Calu3 (cell line): Measurements from ENCODE around the gene GNG13. TPM values are rescaled to one million over a fixed set of nuclear protein-coding genes. Genes with fewer than 3 reads are reported as not detected.
A peak's percentile ranks its signal among the peaks of the same experiment; 100 is the strongest.

Experiments
- BruUV-seq: library from RNA; stranded (reverse); fragments of 400-500 nt; replicated peaks from 2 replicates; lab custom pipeline; 2021; lab: Mats Ljungman, UMichigan
- CTCF ChIA-PET: fragments of 300-600 bp; sonication (Branson Sonifier 250); formaldehyde crosslinking; loops from one replicate; lab custom pipeline; 2022; ENCODE audit warnings: antibody characterized with exemption; lab: Charles Lee
- DNase-seq: peaks from one replicate; pipeline ENCODE4 v3.0.0; 2022
- H3K27ac Mint-ChIP-seq: one replicate; pipeline ENCODE4 v1.8.0; 2022; ENCODE audit warnings: mixed read lengths; ENCODE audit not compliant: unreplicated experiment
- H3K27me3 Mint-ChIP-seq: one replicate; pipeline ENCODE4 v1.8.0; 2022; ENCODE audit warnings: mixed read lengths; ENCODE audit not compliant: unreplicated experiment
- H3K36me3 Mint-ChIP-seq: one replicate; pipeline ENCODE4 v1.8.0; 2022; ENCODE audit warnings: mild to moderate bottlenecking, moderate library complexity, mixed read lengths; ENCODE audit not compliant: insufficient read depth, unreplicated experiment
- H3K4me1 Mint-ChIP-seq: one replicate; pipeline ENCODE4 v1.8.0; 2022; ENCODE audit warnings: mild to moderate bottlenecking, low read depth, mixed read lengths; ENCODE audit not compliant: unreplicated experiment
- H3K4me3 Mint-ChIP-seq: one replicate; pipeline ENCODE4 v1.8.0; 2022; ENCODE audit warnings: mild to moderate bottlenecking, low read depth, moderate library complexity, mixed read lengths; ENCODE audit not compliant: unreplicated experiment
- H3K9me3 Mint-ChIP-seq: one replicate; pipeline ENCODE4 v1.8.0; 2022; ENCODE audit warnings: low read depth, mixed read lengths; ENCODE audit not compliant: unreplicated experiment
- intact Hi-C: fragments of 100-400 bp; cut with micrococcal nuclease; formaldehyde crosslinking; loops from one replicate; pipeline ENCODE4 v1.10.0; 2022; ENCODE audit not compliant: unreplicated experiment
- total RNA-seq: library from RNA; stranded (reverse); gene quantifications from 2 replicates; pipeline ENCODE4 v1.2.3, GENCODE V29; 2022
- TF ChIP-seq, protein P1 (sequence below): fragments of 200-600 bp; IDR thresholded peaks from one replicate; pipeline ENCODE4 v1.8.0; 2022; ENCODE audit warnings: antibody characterized with exemption; ENCODE audit not compliant: unreplicated experiment

Gene GNG13
- total RNA-seq, 1 experiment from 2014 or later: not detected

DNA sequence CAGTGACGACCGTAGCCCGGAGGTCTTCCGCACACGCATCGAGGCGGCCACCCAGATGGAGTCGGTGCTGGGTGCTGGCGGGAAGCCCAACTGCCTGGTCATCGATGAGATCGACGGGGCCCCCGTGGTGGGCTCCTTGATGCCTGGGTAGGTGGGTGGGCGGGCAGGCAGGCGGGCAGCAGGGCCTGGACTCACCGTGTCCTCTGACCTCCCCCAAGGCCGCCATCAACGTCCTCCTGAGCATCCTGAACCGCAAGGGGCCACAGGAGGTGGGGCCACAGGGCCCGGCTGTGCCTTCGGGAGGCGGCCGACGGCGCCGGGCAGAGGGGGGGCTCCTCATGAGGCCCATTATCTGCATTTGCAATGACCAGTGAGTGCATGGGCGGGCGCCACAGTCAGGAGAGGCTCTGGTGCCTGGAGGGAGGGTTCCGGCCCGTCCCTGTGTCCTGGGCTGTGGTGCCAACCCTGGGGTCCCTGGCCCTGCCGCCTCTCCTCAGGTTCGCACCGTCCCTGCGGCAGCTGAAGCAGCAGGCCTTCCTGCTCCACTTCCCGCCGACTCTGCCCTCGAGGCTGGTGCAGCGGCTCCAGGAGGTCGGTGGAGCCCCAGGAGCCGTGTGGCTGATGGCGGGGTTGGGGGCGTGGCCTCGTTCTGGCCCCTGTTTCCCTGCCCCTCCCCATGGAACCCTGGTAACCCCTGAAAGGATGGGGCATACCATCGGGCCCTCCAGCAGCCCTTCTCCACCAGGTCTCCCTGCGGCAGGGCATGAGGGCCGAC lies 8.1 kb downstream of the GNG13 start:
- Mint-ChIP-seq H3K36me3 (peaks cover 79% of the 10 kb centered on the region), H3K4me3 (no peak overlapping the region), H3K27me3 (no peaks in the 10 kb centered on the region), H3K4me1 (no peaks in the 10 kb centered on the region), H3K27ac (no peak overlapping the region), H3K9me3 (no peaks in the 10 kb centered on the region)
- CTCF ChIA-PET: no interaction called here
- DNase-seq: no peak
- intact Hi-C loops: no loop called here
- TF ChIP-seq, protein P1, sequence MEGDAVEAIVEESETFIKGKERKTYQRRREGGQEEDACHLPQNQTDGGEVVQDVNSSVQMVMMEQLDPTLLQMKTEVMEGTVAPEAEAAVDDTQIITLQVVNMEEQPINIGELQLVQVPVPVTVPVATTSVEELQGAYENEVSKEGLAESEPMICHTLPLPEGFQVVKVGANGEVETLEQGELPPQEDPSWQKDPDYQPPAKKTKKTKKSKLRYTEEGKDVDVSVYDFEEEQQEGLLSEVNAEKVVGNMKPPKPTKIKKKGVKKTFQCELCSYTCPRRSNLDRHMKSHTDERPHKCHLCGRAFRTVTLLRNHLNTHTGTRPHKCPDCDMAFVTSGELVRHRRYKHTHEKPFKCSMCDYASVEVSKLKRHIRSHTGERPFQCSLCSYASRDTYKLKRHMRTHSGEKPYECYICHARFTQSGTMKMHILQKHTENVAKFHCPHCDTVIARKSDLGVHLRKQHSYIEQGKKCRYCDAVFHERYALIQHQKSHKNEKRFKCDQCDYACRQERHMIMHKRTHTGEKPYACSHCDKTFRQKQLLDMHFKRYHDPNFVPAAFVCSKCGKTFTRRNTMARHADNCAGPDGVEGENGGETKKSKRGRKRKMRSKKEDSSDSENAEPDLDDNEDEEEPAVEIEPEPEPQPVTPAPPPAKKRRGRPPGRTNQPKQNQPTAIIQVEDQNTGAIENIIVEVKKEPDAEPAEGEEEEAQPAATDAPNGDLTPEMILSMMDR: no peak
- BruUV-seq: no TSS peak

DNA sequence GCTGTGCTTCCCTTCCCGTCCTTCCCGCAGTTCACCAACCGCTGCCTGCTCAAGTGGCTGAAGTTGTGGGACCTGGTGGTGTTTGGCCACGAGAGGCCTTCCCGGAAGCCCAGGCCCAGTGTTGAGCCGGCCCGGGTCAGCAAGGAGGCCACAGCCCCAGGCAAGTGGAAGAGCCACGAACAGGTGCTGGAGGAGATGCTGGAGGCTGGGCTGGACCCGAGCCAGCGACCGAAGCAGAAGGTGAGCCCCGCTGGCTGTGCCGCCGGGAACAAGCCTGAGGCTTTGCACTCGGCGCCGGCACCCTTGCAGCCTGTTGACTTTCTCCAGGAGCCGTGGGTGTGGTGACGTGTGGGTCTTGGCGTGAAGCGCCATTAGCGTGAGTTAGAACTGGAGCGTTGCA lies 9.4 kb downstream of the GNG13 start:
- DNase-seq: no peak
- Mint-ChIP-seq H3K4me3 (no peak overlapping the region), H3K4me1 (no peaks in the 10 kb centered on the region), H3K27ac (no peak overlapping the region), H3K36me3 (peaks cover 79% of the 10 kb centered on the region), H3K9me3 (no peaks in the 10 kb centered on the region), H3K27me3 (no peaks in the 10 kb centered on the region)
- CTCF ChIA-PET: no interaction called here
- intact Hi-C loops: no loop called here
- TF ChIP-seq, protein P1: no peak
- no TSS peak for BruUV-seq

DNA sequence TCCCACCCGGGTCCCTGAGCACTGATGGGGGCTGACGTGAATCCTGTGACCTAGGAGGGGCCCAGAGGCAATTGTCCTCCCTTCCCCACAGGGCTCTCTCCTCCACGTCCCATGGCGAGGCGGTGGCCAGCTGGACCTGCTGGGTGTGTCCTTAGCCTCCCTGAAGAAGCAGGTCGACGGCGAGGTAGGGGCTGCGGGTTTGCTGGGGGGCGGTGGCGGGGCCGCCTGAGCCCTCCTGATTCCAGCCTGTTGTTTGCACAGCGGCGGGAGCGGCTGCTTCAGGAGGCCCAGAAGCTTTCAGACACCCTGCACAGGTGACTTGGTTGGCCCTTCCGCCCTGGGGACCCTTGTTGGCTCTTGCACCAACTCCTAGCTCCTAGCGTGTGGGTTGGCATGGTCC lies 10.4 kb downstream of the GNG13 start:
- TF ChIP-seq, protein P1: no peak
- intact Hi-C loops: no loop called here
- Mint-ChIP-seq H3K4me1 (no peaks in the 10 kb centered on the region), H3K4me3 (peak overlapping the region; percentile 98), H3K27me3 (no peaks in the 10 kb centered on the region), H3K9me3 (no peaks in the 10 kb centered on the region), H3K36me3 (peaks cover 80% of the 10 kb centered on the region), H3K27ac (no peak overlapping the region)
- BruUV-seq: no TSS peak
- CTCF ChIA-PET: no interaction called here
- no peak for DNase-seq

DNA sequence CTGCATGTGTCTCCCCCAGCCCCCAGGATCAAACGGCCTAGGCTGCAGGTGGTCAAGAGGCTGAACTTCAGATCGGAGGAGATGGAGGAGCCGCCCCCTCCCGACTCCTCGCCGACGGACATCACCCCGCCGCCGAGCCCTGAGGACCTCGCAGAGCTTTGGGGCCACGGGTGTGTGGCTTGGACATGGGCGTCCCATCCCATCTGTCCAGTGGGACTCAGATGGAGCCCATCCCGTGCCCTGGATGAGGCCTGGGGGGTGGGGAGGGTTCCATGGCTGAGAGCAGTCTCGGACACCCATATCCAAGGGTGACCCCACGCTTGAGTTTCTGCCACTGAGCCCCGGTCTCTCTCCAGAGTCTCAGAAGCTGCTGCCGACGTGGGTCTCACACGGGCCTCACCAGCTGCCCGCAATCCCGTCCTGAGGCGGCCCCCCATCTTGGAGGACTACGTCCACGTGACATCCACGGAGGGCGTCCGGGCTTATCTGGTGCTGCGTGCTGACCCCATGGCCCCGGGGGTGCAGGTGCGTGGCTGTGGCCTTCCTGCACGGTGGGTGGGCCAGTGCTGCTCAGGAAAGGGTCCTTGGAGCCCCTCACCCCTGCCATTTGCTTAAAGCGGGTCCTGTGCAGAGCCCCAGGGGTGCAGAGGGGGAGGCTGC lies 11.2 kb downstream of the GNG13 start:
- TF ChIP-seq, protein P1: no peak
- Mint-ChIP-seq H3K4me1 (no peaks in the 10 kb centered on the region), H3K9me3 (no peaks in the 10 kb centered on the region), H3K27ac (no peak overlapping the region), H3K27me3 (no peaks in the 10 kb centered on the region), H3K36me3 (peaks cover 82% of the 10 kb centered on the region), H3K4me3 (peak overlapping the region; percentile 98)
- no TSS peak for BruUV-seq
- CTCF ChIA-PET: interaction anchor here (1.1 kb wide), 1 partner anchor 69 kb away, joined by 4 read pairs; no protein-coding TSS in a partner anchor
- DNase-seq: no peak
- intact Hi-C loops: loop anchor here (5.0 kb wide), 1 partner anchor 77 kb away; no protein-coding TSS in a partner anchor
